Measurements from ENCODE around the gene CISD3.

DNA sequence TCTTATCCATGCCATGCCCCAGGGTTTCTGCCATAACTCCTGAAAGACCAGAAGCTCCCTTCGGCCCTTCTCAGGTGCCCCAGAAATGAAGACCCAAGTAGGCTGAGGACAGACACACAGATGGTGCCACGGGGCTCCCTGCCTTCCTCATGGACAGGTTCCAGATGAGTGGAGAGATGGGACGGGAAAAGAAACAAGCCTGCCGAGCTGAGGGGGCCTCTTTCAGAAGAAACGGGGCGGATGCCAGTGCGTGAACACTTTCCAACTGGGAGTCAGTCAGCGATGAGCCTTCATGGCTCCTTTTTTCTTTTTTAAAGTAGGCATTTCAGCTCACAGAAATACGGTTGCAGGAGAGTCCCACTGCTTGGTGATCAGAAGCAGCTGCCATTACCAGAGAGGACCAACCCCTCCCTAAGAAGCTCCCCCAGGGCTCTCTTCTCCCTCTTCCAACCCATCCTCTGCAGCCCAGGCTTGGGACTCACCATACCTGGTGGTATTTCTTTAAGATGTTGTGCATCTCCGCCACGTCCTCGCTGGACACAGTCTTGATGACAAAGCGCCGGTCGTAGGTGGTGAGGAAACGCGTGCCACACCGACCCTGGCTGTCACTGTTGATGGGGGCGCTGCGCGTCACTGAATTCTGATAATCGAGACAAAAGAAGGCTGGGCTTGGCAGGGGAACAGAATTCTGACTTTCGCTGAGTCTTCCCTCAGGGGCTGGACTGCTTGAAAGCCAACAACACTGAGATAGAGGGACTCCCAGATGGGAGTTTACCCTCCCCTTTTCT is 50.0 kb downstream of the CISD3 start:
- TF ChIP-seq, protein P1, sequence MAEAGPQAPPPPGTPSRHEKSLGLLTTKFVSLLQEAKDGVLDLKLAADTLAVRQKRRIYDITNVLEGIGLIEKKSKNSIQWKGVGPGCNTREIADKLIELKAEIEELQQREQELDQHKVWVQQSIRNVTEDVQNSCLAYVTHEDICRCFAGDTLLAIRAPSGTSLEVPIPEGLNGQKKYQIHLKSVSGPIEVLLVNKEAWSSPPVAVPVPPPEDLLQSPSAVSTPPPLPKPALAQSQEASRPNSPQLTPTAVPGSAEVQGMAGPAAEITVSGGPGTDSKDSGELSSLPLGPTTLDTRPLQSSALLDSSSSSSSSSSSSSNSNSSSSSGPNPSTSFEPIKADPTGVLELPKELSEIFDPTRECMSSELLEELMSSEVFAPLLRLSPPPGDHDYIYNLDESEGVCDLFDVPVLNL (IDR thresholded peaks at IDR 0.05; ENCODE audit: low read depth, low read length) = no peak
- TF ChIP-seq STAT1 (conservative IDR thresholded peaks at IDR 0.05) (no peak), NR2C2 (IDR thresholded peaks at IDR 0.05; ENCODE audit: borderline replicate concordance, control insufficient read depth, insufficient read length, low read depth) (no peak), ZNF207 (IDR thresholded peaks at IDR 0.05; ENCODE audit: borderline replicate concordance) (no peak), FOXM1 (IDR thresholded peaks at IDR 0.05; ENCODE audit: low read depth, low read length) (no peak)
- TF ChIP-seq, protein P2, sequence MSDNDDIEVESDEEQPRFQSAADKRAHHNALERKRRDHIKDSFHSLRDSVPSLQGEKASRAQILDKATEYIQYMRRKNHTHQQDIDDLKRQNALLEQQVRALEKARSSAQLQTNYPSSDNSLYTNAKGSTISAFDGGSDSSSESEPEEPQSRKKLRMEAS (IDR thresholded peaks at IDR 0.05; ENCODE audit: low read depth, low read length) = no peak
- TF ChIP-seq, protein P3, sequence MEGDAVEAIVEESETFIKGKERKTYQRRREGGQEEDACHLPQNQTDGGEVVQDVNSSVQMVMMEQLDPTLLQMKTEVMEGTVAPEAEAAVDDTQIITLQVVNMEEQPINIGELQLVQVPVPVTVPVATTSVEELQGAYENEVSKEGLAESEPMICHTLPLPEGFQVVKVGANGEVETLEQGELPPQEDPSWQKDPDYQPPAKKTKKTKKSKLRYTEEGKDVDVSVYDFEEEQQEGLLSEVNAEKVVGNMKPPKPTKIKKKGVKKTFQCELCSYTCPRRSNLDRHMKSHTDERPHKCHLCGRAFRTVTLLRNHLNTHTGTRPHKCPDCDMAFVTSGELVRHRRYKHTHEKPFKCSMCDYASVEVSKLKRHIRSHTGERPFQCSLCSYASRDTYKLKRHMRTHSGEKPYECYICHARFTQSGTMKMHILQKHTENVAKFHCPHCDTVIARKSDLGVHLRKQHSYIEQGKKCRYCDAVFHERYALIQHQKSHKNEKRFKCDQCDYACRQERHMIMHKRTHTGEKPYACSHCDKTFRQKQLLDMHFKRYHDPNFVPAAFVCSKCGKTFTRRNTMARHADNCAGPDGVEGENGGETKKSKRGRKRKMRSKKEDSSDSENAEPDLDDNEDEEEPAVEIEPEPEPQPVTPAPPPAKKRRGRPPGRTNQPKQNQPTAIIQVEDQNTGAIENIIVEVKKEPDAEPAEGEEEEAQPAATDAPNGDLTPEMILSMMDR (IDR thresholded peaks at IDR 0.05 in 2 of 3, conservative IDR thresholded peaks at IDR 0.05 in 1 of 3; ENCODE audit: control insufficient read depth in 2 of 3, extremely low read depth in 1 of 3, insufficient read depth in 1 of 3, low read depth in 3 of 3, low read length in 3 of 3) = no peak
- TF ChIP-seq, protein P4, sequence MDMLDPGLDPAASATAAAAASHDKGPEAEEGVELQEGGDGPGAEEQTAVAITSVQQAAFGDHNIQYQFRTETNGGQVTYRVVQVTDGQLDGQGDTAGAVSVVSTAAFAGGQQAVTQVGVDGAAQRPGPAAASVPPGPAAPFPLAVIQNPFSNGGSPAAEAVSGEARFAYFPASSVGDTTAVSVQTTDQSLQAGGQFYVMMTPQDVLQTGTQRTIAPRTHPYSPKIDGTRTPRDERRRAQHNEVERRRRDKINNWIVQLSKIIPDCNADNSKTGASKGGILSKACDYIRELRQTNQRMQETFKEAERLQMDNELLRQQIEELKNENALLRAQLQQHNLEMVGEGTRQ (IDR thresholded peaks at IDR 0.05; ENCODE audit: borderline replicate concordance, low read depth, low read length) = no peak

Data from GM12878 (cell line).